ENCODE measurements around the gene TNNT1.
A peak's percentile ranks its signal among the peaks of the same experiment; 100 is the strongest.
"Not testable (repeated sequence)": the region's sequence is repeated elsewhere in the genome, so short reads cannot be mapped to it uniquely, and the experiment has no call there.

The TNNT1 gene, protein sequence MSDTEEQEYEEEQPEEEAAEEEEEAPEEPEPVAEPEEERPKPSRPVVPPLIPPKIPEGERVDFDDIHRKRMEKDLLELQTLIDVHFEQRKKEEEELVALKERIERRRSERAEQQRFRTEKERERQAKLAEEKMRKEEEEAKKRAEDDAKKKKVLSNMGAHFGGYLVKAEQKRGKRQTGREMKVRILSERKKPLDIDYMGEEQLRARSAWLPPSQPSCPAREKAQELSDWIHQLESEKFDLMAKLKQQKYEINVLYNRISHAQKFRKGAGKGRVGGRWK

DNA sequence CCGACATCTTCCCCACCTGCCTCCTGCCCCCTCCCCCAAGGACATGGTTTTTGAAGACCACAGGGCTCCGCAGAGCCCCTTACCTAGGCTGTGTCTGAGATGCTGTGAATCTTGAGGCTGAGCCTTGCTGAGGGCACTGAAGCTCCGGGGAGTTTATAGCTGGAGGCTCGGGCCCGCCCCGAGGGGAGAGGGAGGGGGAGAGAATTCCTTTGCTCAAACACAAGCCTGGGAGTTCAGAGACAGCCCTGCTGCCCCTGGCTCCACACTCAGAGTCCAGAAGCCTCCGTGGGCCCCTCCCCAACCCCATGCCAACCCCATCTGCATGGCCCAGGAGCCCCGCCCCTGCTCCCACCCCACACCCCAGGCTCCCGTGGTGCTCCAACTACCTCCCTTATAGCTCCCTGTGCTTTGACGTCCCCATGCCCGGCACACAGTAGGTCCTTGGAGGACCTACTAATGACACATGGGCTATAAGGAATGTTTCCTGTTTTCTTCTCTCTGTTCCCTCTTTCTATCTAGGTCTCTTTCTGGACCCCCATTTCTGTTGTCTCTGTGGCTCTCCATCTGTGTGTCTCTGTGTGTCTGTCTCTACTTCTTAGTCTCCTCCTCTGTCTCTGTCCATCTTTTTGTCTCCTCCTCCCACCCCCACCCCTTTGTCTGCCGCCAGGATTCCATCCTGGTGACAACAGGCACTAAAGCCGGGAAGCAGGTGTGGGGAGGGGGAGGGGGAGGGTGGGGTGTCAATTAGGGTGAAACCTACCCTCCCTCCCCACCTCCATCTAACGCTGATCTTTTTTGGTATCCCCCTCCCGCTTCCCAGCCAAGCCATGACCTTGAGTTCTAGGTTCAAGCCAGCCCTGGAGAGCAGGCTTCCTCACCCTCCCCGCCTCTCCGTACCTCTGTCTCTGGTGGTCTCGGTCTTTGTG is at the start of gene TNNT1:
Gene TNNT1, minus strand, starts transcription at position 129 of the 926 bp plus-strand sequence. CDS start 2,049 bp downstream, outside the sequence.
- no peak for DNase-seq (ENCODE audit: low read depth)

- DNase-seq (ENCODE audit: low read depth), result no peak
These were observed 49.6 kb upstream of the TNNT1 start for GRCh38 chr19:55198651-55199050.

- DNase-seq (ENCODE audit: low read depth), result no peak
These were observed 48.5 kb upstream of the TNNT1 start for GRCh38 chr19:55197528-55197927.

DNA sequence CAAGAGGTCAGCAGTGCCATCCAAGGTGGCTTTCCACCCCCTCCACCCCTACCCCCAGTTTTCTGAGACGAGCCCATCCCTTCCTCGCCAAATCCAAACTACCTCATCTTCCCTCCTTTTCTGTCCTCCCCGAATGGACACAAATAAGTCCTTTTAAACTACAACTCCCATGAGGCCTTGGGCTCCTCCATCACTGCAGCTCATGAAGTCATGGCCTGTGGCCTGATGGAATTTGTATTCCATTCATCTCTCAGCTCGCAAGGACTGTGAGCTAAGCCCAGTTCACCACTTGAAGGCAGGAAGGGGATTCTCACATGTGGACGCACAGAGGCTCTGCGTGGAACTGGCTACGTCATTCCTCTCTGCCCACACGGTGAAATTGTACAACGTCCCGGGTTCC is 47.8 kb upstream of the TNNT1 start:
- no peak for DNase-seq (ENCODE audit: low read depth)

DNA sequence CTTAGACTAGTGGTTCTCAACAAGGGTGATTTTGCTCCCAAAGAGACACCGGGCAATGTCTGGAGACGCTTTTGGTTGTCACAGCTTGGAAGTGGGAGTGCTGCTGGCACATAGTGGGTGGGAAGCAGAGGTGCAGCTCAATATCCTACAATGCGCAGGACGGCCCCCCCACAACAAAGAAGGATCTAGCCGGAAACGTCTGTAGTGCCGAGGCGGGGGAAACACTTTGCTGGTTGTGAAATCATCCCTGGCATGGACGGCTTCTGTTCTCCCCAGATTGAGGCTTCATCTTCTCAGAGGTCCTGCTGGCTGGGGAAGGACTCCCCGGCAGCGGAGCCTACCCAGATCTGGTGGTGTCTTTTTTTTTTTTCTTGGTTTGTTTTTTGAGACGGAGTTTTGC is 44.5 kb upstream of the TNNT1 start:
- DNase-seq (ENCODE audit: low read depth), result no peak

GRCh38 chr19:55189403-55189835 is 40.4 kb upstream of the TNNT1 start:
- DNase-seq (ENCODE audit: low read depth), result no peak

GRCh38 chr19:55188625-55189024 is 39.6 kb upstream of the TNNT1 start:
- no peak for DNase-seq (ENCODE audit: low read depth)

DNA sequence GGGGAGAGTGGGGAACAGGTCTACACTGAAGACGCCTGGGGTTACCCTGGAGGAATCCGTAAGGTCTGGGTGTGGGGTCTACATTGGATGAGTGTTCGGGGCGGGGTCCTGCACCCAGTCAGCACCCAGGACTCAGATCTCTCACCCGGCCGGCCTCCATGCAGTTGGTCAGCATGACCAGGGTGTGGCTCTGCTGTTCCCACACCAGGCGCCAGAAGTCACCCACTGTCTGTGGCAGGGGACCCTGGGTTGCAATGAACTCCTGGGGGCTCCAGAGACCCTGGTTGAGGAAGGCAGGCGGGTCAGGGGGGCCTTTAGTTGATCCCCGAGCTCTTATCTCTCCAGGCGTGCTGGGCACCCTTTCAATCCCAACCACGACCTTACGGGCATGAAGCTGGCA is 37.1 kb upstream of the TNNT1 start:
- DNase-seq (ENCODE audit: low read depth), result no peak

- DNase-seq (ENCODE audit: low read depth), result no peak
These were observed 32.7 kb upstream of the TNNT1 start for GRCh38 chr19:55181740-55182139.

DNA sequence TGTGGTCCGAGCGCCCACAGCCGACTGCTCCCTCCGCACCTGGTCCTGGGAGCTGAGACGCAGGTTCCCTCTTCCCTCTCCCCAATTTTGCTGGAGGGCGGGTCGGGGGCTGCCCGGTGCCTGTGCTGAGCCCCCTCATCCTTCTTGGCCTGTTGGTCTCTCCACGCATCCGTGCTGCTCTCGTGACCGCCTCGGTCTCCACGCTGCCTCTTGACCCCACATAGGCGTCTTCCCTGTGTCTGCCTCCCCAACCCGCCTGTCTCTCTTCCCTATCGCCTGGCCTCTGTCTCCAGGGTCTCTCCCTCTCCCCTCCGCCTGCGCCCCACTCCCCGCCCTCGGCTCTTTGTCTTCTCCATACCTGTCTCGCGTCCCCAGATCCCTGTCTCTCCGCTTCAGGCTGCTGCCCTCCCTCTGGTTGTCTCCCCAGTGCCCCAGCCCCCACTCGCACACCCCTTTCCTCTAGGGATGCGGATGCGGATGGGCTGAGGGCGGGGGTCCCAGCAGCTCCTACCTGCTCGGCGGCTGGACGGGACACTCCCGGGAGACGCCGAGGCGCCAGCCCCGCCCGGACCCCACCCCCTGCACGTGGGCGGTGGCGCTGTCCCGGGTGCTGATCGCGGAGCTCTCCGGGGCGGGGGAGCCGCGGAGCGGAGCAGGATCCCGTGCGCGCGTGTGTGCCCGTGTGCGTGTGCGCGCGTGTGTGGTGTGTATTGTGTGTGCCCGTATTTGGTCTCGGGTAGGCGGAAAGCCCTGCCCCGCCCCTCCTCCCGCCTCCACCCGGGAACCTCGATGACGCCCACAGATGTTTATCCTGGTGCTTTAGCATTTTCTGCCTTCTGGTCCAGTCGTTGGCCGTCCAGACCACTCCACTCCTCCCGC is 30.8 kb upstream of the TNNT1 start, which contains the start of gene SYT5:
Gene SYT5, minus strand, starts transcription at position 684 of the 879 bp plus-strand sequence. CDS start 1,248 bp downstream, outside the sequence.
- DNase-seq (ENCODE audit: low read depth), result peak; percentile 29

DNA sequence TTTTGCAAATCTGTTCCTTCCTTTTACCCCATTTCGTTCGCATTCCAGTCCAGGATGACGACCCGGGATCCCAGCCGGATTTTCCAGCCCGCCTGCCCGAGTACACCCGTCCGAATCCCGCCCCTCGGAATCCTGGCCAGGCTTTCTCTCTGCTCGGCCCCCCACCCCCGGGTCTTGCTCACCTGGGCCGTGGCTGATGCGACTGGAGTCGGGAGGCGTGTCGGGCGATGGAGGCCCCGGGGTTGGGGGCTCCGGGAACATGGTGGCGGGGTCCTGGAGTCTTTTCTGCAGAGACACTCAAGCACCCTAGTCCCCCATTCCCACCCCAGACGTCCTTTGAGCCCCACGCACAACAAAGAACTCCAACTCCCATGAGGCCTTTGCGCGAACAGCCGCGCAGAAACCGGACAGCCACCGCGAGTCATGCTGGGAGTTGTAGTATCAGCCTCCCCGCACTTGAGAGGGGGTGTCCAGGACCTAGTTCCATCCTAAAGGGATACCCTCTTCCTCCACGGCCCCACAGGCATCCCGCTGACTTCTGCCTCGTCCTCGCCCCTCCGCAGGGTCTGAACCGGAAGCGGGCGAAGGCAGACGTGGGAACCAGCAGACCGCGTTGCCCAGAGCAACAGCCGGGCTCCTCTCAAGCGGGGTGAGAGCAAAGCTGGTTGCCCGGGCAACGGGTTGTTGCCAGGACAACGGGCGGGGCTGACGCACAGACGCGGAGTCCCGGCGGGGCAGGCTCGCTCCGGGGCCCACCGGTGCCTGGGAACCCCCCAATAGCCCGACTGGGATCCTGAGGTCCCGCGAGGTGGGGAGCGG is 30.0 kb upstream of the TNNT1 start:
- DNase-seq (ENCODE audit: low read depth), result peak; percentile 87

GRCh38 chr19:55176076-55176475 is 27.1 kb upstream of the TNNT1 start:
- no peak for DNase-seq (ENCODE audit: low read depth)

DNA sequence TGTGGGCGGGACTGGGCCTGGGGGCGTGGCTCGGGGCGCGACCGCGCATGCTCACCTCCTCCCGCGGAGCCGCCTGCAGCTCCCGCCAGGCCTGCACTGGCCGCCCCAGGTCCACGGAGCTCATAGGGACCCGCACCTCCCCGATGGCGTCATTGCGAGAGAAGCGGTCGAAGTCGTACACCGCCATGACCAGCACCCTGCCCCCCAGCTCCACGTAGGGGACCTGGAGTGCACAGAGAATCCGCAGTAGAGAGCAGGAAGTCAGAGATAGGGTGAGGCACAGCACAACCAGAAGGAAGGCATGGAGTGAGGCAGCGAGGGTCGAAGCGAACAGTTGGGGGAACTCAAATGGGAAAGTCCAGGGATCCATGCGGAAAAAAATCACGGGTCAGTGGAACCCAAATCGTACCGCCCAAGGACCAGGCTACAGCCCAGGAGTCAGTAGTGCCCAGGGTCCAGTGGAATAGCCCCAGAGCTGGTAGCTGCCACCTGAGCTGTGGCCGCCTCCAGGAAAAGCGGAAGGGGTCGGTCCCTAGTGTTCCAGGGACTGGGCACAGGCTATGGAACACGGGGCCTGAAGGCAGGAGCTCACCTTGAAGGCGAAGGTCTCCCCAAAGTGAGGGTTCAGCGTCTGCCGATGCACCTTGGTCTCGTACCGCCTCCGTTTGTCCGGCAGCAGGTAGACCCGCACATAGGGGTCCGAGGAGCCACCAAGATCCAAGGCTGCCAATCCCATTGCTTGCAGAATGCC is 26.3 kb upstream of the TNNT1 start:
- DNase-seq (ENCODE audit: low read depth), result no peak

- no peak for DNase-seq (ENCODE audit: low read depth)
These were observed 25.6 kb upstream of the TNNT1 start for GRCh38 chr19:55174425-55175116.

DNA sequence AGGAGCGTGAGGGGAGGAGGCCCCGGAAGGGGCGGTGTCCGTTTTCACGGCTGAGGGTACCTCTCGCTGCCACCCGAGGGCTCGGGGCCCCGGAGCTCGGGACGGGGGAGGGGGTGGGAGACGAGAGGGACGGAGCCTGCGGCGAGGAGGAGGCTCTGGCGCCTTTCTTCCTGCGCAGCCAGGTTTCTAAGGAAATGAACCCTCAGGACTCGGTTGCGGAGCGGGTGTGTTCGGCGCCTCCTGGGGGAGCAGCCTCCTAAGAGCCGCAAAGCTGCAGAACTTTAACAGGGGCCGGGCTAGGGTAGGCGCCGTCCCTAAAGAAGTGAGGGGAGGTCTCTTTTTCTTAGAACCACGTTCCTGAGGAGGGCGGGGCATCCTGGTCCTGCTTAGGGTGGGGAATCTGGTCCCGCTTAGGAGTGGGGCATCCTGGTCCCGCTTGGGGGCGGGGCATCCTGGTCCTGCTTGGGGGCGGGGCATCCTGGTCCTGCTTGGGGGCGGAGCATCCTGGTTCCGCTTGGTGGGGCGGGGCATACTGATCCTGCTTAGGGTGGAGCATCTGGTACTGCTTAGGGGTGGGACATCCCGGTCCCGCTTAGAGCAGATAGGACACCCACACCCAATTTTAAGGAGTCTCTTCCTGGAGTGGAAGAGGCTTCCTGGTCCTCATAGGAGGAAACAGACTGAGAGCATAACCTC is 24.9 kb upstream of the TNNT1 start:
- no peak for DNase-seq (ENCODE audit: low read depth)

DNA sequence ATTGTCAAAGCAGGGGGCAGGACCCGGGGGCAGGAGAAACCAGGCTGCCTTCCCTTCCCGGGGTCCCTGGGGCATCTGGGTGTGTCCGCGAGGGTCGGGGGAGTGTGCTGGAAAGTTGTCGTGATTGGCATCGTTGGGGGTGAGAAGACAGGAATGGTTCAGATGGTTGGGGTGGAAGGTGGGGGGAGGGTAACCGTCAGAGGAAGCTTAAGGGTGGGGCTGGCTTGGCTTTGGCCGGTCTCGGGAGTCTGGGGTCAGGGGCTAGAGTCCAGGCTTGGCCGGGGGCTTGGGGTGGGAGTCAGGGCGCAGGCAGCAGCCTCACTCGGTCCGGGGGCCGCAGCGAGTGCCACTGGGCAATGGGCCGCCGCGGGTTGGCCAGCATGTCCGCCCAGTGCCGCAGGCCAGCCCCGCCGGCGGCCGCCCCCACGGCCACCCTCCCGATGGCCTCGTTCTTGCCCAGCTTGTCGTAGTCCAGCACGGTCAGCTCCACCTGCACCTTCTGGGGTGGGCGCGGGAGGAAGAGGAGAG is 24.2 kb upstream of the TNNT1 start:
- no peak for DNase-seq (ENCODE audit: low read depth)

DNA sequence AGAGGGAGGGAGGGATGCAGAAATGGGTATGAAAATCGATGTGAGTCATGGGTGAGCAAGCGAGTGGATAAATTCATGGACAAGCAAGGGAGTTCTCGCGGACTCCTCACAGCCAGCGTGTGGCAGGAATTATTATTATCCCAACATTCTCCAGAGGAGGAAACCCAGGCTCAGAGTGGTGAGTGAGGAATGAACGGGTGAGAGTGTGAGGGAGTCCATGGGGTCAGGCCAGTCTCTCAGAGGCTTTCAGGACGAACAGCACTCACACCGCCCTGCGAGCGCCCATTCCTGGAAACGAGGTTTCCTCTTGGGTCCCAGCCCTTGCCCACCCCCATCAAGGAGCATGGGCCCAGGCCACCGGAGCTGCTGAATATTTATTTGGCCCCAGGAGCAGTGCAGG is 23.7 kb upstream of the TNNT1 start:
- no peak for DNase-seq (ENCODE audit: low read depth)

- not testable (repeated sequence) for DNase-seq (ENCODE audit: low read depth)
These were observed 23.3 kb upstream of the TNNT1 start for GRCh38 chr19:55172318-55172717.

GRCh38 chr19:55171440-55171839 is 22.4 kb upstream of the TNNT1 start:
- DNase-seq (ENCODE audit: low read depth), result no peak

Measured in stimulated activated CD8-positive, alpha-beta memory T cell treated with anti-CD3 and anti-CD28 coated beads, Interleukin-12 subunit alpha, Interleukin-12 subunit beta, amount 100 ng/mL, for 1 hour (primary cell).